Mesodermal cell (in vitro differentiated cells): ENCODE results near the gene SLC5A10.

Experiments used
- H3K27ac ChIP-seq: 2 replicates; pipeline ENCODE4 v1.7.0; 2013; ENCODE audit warnings: mild to moderate bottlenecking, low read depth, low read length, moderate library complexity; ENCODE audit not compliant: severe bottlenecking
- H3K36me3 ChIP-seq: 2 replicates; pipeline ENCODE4 v1.7.1; 2013; ENCODE audit warnings: mild to moderate bottlenecking, low read length, moderate library complexity; ENCODE audit not compliant: control insufficient read depth, insufficient read depth
- H3K4me1 ChIP-seq: one replicate; pipeline ENCODE4 v1.7.1; 2013; ENCODE audit warnings: mild to moderate bottlenecking, low read length; ENCODE audit not compliant: insufficient read depth, control insufficient read depth, poor library complexity, severe bottlenecking
- H3K4me3 ChIP-seq: 2 replicates; pipeline ENCODE4 v1.7.0; 2013; ENCODE audit warnings: low read length, control low read depth, mild to moderate bottlenecking; ENCODE audit not compliant: insufficient read depth, poor library complexity, severe bottlenecking; ENCODE audit errors: extremely low read depth
- H3K9me3 ChIP-seq: 2 replicates; pipeline ENCODE4 v1.7.1; 2013; ENCODE audit warnings: mild to moderate bottlenecking, low read length, moderate library complexity; ENCODE audit not compliant: control insufficient read depth
- WGBS, 2 experiments: methylation state at CpG; one replicate each; pipeline ENCODE4 v1.1.5; 2013; ENCODE audit warnings: missing lambda C conversion rate in 2 of 2; ENCODE audit not compliant: insufficient coverage in 2 of 2; 5-methylcytosine and 5-hydroxymethylcytosine counted together

Gene SLC5A10

DNA sequence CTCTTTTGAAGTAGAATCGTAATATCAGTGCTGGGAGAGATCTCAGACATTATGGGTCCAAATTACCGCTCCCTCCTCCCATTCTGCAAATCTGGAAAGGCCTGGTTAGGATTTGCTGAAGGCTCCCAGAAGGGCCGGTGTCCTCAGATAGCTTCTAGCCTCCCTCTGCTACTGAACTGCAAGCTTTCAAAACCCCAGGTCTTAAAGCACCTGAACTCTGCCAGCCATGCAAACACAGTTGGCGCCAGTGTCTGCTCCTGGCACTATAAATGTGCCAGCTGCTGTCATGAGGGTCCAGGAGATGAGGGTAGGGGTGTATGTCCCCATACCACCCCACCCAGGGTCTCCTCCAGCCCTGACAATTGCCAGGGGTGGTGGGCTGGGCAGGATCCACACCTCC is 24.2 kb downstream of the SLC5A10 start:
- Histone ChIP-seq H3K27ac (no peak overlapping the region), H3K9me3 (no peaks in the 10 kb centered on the region)
- WGBS, 2 experiments: 94 to 100% methylated on average over 2 of the region's 4 CpGs

DNA sequence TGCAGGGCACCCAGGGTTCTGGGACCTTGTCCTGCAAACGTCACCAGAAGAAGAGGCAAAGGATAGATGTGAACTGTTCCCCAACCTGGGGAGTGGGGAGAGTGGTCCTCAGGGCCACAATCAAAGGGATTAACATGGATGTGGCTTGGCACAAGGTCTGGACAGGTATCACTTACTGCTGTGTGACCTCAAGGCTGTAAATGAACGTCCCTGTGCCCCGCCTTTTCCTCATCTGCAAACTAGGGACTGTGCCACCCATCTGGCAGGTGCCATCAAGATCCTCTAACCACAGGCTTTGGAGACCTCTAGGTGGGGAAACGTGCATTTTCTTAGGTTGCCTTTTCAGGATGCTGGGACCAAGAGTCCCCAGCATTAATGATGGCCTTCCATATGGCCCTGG is 25.1 kb downstream of the SLC5A10 start:
- Histone ChIP-seq H3K4me1 (peaks cover 13% of the 10 kb centered on the region), H3K36me3 (peaks cover 36% of the 10 kb centered on the region), H3K27ac (no peak overlapping the region), H3K9me3 (no peaks in the 10 kb centered on the region), H3K4me3 (no peak overlapping the region)
- 90 to 96% methylated on average over 2 to 4 of the region's 4 CpGs for WGBS, 2 experiments

More for the DNA sequence above, 24.2 kb downstream of the SLC5A10 start:
- Histone ChIP-seq H3K36me3 (peaks cover 44% of the 10 kb centered on the region), H3K4me3 (no peak overlapping the region), H3K4me1 (peaks cover 5% of the 10 kb centered on the region)

DNA sequence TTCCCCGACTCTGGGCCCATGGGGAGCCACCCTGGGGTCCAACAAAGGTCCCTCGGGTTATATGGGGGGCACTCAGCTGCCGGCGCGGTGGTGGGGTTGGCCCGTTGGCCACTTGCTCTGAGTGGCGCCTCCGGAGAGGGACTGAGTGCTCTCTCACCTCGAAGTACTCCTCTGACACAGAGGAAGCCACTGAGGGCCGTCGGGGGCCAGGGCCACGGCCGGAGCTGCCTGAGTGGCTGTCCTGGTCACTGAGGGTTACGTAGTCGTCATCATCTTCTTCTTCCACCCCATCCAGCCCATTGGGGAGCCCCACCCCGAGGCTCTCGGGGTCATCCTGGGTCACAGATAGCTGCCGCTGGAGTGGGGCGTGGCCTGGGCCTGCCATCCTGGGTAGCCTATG is 25.7 kb downstream of the SLC5A10 start:
- Histone ChIP-seq H3K27ac (no peak overlapping the region), H3K4me1 (peaks cover 19% of the 10 kb centered on the region), H3K9me3 (no peaks in the 10 kb centered on the region), H3K4me3 (no peak overlapping the region), H3K36me3 (peaks cover 34% of the 10 kb centered on the region)
- 94 to 95% methylated on average over 17 to 18 of the region's 19 CpGs for WGBS, 2 experiments

DNA sequence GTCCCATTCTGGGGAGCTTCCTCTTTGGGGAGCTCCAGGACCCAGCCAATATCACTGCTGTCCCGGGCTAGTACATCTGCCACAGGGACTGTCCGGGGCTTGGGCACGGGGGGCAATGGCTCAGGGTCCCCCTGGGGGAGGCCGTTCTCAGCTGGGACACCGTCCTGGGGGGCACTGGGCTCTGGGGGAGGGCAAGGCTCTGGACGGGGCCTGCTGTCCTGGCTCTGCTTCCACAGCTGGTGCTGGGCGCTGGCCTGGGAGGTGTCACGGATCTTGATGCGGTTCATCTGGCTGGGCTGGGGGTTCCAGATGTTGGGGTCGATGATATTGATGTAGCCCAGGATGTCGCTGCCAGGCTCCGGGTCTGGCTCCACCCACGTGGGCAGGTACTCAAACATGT is 26.1 kb downstream of the SLC5A10 start:
- Histone ChIP-seq H3K4me3 (no peak overlapping the region), H3K4me1 (peaks cover 21% of the 10 kb centered on the region), H3K9me3 (no peaks in the 10 kb centered on the region), H3K36me3 (peaks cover 34% of the 10 kb centered on the region), H3K27ac (no peak overlapping the region)
- 96 to 99% methylated on average over 9 to 12 of the region's 13 CpGs for WGBS, 2 experiments

DNA sequence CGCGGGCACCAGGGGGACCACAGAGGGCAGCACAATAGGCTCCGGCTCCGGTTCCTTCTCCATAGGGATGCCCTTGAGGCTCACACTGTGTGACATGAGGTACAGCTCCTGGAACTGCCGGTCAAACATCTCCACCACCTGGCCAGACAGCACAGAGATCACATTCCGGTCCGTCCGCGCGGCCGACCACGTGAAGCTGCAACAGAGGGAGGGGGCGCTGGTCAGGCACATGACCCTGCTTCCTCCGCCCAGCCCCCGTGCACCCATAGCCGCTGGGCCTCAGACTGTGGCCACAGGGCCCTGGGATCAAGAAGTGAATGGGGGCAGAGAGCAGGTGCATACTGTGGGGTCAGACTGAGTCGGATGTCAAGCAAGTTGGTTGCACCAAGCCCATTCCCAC is 26.7 kb downstream of the SLC5A10 start:
- Histone ChIP-seq H3K27ac (no peak overlapping the region), H3K36me3 (peaks cover 39% of the 10 kb centered on the region), H3K4me1 (peaks cover 21% of the 10 kb centered on the region), H3K4me3 (no peak overlapping the region), H3K9me3 (no peaks in the 10 kb centered on the region)
- WGBS, 2 experiments: 95 to 96% methylated on average over 14 to 15 of the region's 17 CpGs

DNA sequence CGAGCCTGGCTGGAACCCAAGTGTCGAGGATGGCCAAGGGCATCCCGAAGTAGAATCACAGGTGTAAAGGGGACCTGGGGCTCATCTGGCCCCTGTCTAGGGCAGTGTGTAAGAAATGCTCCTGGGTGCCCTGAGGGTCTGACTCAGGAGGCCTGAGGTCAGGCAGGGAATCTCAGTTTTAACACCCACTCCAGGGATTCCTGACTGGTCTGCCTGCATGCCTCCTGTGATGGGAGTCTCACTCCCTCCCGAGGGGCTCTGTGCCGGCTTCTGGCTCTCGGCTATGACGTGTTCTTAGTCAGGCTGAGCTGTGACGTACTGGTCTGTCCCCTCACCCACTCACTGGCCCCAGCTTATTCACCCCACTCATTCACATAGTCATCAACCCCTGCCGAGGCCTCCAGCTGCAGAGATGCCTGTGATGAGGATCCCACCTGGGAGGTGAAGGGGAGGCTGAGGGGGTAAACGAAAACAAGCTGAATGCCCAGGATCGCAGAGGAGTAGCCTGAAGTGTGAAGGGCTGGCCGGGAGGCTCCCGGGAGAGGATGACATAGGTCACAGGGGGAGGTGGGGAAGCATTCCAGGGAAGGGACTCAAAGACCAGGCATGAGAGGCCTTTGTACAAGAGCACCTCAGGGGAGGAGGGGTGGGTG is 28.8 kb downstream of the SLC5A10 start:
- Histone ChIP-seq H3K27ac (no peak overlapping the region), H3K36me3 (peaks cover 46% of the 10 kb centered on the region), H3K9me3 (no peaks in the 10 kb centered on the region), H3K4me3 (no peak overlapping the region), H3K4me1 (peaks cover 21% of the 10 kb centered on the region)
- 80 to 86% methylated on average over 11 of the region's 13 CpGs for WGBS, 2 experiments

DNA sequence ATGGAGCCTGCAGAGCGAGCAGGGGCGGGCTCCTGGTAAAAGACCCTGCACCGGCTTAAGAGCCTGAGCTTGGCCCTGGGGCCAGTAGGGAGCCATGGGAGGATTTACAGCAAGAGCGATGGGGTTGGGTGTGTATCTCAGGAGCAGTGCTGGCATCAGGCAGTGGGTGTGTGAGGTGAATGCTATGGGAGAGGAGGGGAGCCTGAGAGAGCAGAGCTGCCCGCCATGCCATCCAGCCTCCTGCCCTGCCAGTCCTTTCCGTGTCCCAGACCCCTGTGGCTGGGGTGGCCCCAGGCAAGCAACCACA is 29.3 kb downstream of the SLC5A10 start:
- peak overlapping the region; percentile 82 for H3K27ac ChIP-seq
- 90 to 100% methylated on average over 4 to 6 of the region's 6 CpGs for WGBS, 2 experiments
- H3K4me1 ChIP-seq: peaks cover 21% of the 10 kb centered on the region
- peaks cover 43% of the 10 kb centered on the region for H3K36me3 ChIP-seq
- no peak overlapping the region for H3K4me3 ChIP-seq
- no peaks in the 10 kb centered on the region for H3K9me3 ChIP-seq

DNA sequence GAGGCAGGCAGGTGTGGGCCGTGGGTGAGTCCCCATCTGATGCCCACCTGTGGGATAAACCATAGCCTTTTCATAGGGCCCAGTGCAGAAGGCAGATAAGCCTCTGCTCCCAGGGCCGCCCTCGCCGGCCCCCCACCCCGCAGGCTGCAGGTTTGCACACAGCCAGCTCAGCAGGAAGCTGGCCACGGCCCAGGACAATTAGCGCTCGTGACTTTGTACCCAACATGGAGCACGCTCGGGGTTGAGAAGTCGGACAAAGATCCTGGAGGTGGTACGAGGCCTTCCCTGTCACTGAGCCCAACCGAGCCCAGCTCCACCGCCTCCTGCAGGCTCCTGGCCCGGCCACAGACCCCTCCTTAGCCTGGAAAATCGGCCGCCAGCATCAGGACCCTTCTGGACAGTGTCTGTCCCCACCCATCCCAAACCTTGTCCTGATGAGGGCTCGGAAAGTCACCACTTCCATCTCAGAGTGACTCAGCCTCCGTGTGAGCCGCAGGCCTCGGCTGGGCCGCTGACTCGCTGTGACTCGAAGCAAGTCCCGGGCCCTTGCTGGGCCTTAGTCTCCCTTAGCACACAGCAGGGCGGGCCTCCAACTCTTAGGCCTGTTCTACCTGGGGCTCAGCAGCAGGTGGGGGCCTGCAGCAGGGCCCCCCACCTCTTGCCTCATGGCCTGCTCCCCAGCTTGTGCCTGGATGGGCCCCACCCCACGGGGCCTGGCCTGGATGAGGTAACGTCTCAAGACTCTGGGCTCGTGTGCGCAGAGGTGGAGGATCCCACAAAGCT is 29.9 kb downstream of the SLC5A10 start:
- no peak overlapping the region for H3K4me3 ChIP-seq
- H3K27ac ChIP-seq: peak overlapping the region; percentile 82
- H3K4me1 ChIP-seq: peaks cover 21% of the 10 kb centered on the region
- peaks cover 40% of the 10 kb centered on the region for H3K36me3 ChIP-seq
- no peaks in the 10 kb centered on the region for H3K9me3 ChIP-seq
- WGBS, 2 experiments: 81 to 82% methylated on average over 29 to 30 of the region's 30 CpGs

DNA sequence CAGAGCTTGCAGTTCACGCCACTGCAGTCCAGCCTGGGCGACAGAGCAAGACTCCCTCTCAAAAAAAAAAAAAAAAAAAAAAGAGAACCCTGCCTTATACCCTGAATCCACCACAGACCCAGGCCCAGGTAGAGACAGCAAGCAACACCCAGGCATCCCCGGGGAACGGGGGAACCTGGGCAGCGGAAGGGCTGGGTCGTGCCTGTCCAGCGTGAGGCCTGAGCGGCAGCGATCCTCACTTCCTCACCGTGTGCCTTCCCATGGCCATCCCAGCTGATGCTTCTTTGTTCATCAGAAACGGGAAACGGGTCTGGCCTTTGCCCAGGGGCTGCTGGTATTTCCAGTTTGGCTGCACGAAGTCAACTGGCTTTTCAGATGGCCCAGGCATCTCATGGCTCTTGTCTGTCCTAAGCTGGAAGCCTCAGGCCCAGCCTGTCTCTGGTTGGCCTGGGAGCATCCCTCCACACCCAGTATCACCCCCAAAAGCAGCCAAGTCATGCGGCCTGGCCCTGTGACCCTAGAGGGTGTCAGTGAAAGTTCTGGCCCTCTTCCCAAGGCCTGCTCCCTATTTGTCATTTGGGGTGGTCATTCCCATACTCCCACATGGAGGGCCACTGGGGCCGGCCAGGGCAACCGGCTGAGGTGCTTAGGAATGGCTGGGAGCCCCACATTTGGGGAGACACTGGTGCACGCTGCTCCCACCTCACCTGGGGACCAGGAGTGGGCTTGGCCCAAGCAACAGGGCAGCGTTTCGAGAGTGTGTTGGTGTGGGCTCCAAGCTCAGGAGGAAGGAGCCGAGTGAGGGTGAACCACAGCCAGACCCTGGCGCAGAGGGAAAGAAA is 32.5 kb downstream of the SLC5A10 start:
- no peaks in the 10 kb centered on the region for H3K9me3 ChIP-seq
- WGBS, 2 experiments: 93 to 98% methylated on average over 17 to 18 of the region's 21 CpGs

DNA sequence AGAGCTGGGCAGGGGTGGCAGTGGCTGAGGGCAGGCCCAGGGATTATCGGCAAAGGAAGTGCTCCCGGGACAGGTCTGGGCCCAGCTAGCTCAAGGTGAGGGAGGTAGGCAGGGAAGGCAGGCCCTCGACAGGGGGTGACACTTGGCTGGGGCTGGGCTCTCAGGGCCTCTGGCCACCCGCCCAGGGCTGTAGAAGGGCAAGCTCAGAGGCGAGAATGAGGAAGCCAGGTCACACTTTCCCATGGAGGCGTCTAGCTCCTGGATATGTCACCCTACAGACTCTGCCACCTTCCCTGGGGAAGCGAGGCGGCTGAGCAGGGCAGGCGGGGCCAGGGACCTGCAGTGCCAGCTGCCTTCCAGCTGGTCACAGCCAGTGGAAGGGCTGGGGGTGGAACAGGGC is 33.5 kb downstream of the SLC5A10 start:
- peaks cover 21% of the 10 kb centered on the region for H3K4me1 ChIP-seq
- no peak overlapping the region for H3K4me3 ChIP-seq
- 95 to 100% methylated on average over 6 to 8 of the region's 9 CpGs for WGBS, 2 experiments
- H3K27ac ChIP-seq: no peak overlapping the region
- H3K36me3 ChIP-seq: peaks cover 33% of the 10 kb centered on the region
- no peaks in the 10 kb centered on the region for H3K9me3 ChIP-seq

More for the DNA sequence above, 32.5 kb downstream of the SLC5A10 start:
- Histone ChIP-seq H3K36me3 (peaks cover 29% of the 10 kb centered on the region), H3K27ac (no peak overlapping the region), H3K4me3 (no peak overlapping the region), H3K4me1 (peaks cover 21% of the 10 kb centered on the region)
